ENCODE results near the gene MATK.

DNA sequence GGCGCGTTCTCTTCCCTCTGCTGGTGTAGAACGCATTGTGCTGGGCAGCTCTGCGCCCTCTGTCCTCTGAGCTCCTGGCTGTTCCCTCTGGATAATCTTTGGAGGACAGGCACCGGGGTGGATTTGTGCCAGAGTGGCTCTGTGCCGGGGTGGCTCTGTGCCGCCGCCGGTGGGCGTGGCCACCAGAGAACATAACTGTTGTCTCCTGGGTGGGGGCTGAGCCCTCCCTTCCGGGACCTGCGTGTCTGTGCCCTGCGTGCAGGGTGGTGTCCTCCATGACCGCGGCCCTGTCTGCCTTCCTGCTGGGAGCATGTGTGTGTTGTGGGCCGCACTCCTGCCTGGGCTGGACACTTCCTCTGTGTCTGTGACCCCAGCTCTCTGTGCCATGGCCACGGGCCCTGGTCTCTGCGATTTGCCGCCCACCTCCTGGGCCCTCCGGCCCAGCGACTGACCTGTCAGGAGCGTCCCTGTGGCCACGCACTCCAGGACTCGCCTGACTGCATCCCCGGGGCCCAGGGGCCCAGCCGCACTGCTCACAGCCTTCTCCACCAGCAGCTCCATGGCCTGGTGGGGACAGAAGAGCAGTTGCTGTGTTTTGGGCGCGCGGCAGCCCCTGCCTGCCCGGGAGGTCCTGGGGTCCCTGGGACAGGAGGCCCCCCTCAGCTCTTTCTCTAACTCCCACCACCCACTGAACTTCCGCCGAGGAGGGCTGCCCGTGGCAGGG, 22.4 kb upstream of the MATK start:
- TF ChIP-seq USF1 (CRISPR knock-in tag; IDR thresholded peaks at IDR 0.05) = no peak
- TF ChIP-seq CTCF (IDR thresholded peaks at IDR 0.05) = no peak
- no peak for TF ChIP-seq ATF3 (CRISPR knock-in tag; conservative IDR thresholded peaks at IDR 0.05)
- TF ChIP-seq ZNF232 (CRISPR knock-in tag; IDR thresholded peaks at IDR 0.05) = no peak
- TF ChIP-seq, protein P1, sequence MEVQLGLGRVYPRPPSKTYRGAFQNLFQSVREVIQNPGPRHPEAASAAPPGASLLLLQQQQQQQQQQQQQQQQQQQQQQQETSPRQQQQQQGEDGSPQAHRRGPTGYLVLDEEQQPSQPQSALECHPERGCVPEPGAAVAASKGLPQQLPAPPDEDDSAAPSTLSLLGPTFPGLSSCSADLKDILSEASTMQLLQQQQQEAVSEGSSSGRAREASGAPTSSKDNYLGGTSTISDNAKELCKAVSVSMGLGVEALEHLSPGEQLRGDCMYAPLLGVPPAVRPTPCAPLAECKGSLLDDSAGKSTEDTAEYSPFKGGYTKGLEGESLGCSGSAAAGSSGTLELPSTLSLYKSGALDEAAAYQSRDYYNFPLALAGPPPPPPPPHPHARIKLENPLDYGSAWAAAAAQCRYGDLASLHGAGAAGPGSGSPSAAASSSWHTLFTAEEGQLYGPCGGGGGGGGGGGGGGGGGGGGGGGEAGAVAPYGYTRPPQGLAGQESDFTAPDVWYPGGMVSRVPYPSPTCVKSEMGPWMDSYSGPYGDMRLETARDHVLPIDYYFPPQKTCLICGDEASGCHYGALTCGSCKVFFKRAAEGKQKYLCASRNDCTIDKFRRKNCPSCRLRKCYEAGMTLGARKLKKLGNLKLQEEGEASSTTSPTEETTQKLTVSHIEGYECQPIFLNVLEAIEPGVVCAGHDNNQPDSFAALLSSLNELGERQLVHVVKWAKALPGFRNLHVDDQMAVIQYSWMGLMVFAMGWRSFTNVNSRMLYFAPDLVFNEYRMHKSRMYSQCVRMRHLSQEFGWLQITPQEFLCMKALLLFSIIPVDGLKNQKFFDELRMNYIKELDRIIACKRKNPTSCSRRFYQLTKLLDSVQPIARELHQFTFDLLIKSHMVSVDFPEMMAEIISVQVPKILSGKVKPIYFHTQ (CRISPR knock-in tag; IDR thresholded peaks at IDR 0.05) = no peak
- TF ChIP-seq, protein P2, sequence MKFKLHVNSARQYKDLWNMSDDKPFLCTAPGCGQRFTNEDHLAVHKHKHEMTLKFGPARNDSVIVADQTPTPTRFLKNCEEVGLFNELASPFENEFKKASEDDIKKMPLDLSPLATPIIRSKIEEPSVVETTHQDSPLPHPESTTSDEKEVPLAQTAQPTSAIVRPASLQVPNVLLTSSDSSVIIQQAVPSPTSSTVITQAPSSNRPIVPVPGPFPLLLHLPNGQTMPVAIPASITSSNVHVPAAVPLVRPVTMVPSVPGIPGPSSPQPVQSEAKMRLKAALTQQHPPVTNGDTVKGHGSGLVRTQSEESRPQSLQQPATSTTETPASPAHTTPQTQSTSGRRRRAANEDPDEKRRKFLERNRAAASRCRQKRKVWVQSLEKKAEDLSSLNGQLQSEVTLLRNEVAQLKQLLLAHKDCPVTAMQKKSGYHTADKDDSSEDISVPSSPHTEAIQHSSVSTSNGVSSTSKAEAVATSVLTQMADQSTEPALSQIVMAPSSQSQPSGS (CRISPR knock-in tag; IDR thresholded peaks at IDR 0.05; ENCODE audit: borderline replicate concordance, low read depth) = no peak
